ENCODE data around the gene PCMT1. TPM values are rescaled to one million over a fixed set of nuclear protein-coding genes. Genes with fewer than 3 reads are reported as not detected.
A peak's percentile ranks its signal among the peaks of the same experiment; 100 is the strongest.

The PCMT1 gene
- total and polyA plus RNA-seq, 9 of the 15 experiments (the other 6 are each of a cell fraction or from before 2014, with no cell fraction given) = 217 to 541 (median 327) TPM

DNA sequence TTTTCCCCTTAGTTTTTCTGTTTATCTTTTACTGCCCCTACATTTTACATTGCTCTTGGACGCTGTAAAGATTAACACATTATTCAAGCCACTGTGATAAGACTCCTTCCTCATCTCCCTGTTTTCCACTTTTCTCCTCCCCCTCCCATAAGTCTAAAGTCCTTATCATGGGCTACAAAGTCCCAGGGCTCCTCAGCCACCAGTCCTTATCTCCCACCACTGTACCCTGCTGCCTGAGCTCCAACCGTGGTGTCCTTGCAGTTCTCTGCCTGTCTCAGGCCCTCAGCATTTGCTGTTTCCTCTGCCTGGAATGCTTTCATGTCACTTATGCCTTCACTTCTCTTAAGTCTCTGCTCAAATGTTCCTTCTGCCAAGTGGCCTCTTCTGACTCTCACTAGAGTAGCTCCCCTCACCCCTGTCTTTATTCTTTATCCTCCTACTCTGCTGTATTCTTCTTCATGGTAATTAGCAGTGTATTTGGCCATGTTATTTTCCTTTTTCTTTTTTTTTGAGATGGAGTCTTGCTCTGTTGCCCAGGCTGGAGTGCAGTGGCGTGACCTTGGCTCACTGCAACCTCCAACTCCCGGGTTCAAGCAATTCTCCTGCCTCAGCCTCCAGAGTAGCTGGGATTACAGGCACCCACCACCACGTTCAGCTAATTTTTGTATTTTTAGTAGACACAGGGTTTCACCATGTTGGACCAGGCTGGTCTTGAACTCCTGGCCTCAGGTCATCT, 20.9 kb upstream of the PCMT1 start (continued):
- peak; percentile 69 to 71 for TF ChIP-seq AFF1 (IDR thresholded peaks at IDR 0.05; ENCODE audit: low read depth in 1 of 2, partially characterized antibody in 2 of 2)
- peak; percentile 68; the same call in 1 of the 2 replicates for TF ChIP-seq MBD2 (IDR thresholded peaks at IDR 0.05; ENCODE audit: borderline replicate concordance, low read depth)
- no peak for TF ChIP-seq ZNF282 (CRISPR knock-in tag; IDR thresholded peaks at IDR 0.05)
- peak; percentile 79 for TF ChIP-seq MYNN (IDR thresholded peaks at IDR 0.05)
- TF ChIP-seq MYNN (CRISPR knock-in tag; IDR thresholded peaks at IDR 0.05) = no peak
- TF ChIP-seq CBX2 (IDR thresholded peaks at IDR 0.05; ENCODE audit: insufficient read depth, low read length, poor library complexity, severe bottlenecking) = no peak
- TF ChIP-seq ZNF184 (CRISPR knock-in tag; IDR thresholded peaks at IDR 0.05) = no peak
- TF ChIP-seq ZNF124 (CRISPR knock-in tag; IDR thresholded peaks at IDR 0.05) = no peak
- TF ChIP-seq ZKSCAN3 (CRISPR knock-in tag; IDR thresholded peaks at IDR 0.05) = no peak
- 0 out of 2 replicates have a peak, but pooled peaks have one; percentile 37 for TF ChIP-seq MXI1 (IDR thresholded peaks at IDR 0.05; ENCODE audit: low read depth, low read length)
- peak; percentile 60; the same call in 1 of the 2 replicates for TF ChIP-seq ZNF24 (IDR thresholded peaks at IDR 0.05)
- TF ChIP-seq ZNF639 (CRISPR knock-in tag; conservative IDR thresholded peaks at IDR 0.05 in 1 of 2, IDR thresholded peaks at IDR 0.05 in 1 of 2) = peak in 1 of 2 experiments; percentile 88; a peak in 2 of 4 replicates
- peak; percentile 56 for TF ChIP-seq ATF7 (IDR thresholded peaks at IDR 0.05)
- TF ChIP-seq, protein P1, sequence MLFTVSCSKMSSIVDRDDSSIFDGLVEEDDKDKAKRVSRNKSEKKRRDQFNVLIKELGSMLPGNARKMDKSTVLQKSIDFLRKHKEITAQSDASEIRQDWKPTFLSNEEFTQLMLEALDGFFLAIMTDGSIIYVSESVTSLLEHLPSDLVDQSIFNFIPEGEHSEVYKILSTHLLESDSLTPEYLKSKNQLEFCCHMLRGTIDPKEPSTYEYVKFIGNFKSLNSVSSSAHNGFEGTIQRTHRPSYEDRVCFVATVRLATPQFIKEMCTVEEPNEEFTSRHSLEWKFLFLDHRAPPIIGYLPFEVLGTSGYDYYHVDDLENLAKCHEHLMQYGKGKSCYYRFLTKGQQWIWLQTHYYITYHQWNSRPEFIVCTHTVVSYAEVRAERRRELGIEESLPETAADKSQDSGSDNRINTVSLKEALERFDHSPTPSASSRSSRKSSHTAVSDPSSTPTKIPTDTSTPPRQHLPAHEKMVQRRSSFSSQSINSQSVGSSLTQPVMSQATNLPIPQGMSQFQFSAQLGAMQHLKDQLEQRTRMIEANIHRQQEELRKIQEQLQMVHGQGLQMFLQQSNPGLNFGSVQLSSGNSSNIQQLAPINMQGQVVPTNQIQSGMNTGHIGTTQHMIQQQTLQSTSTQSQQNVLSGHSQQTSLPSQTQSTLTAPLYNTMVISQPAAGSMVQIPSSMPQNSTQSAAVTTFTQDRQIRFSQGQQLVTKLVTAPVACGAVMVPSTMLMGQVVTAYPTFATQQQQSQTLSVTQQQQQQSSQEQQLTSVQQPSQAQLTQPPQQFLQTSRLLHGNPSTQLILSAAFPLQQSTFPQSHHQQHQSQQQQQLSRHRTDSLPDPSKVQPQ (CRISPR knock-in tag; IDR thresholded peaks at IDR 0.05; ENCODE audit: borderline replicate concordance) = peak; percentile 64; the same call in 1 of the 2 replicates
- TF ChIP-seq RFX1 (IDR thresholded peaks at IDR 0.05) = no peak
- TF ChIP-seq, protein P2, sequence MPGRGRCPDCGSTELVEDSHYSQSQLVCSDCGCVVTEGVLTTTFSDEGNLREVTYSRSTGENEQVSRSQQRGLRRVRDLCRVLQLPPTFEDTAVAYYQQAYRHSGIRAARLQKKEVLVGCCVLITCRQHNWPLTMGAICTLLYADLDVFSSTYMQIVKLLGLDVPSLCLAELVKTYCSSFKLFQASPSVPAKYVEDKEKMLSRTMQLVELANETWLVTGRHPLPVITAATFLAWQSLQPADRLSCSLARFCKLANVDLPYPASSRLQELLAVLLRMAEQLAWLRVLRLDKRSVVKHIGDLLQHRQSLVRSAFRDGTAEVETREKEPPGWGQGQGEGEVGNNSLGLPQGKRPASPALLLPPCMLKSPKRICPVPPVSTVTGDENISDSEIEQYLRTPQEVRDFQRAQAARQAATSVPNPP (IDR thresholded peaks at IDR 0.05; ENCODE audit: borderline replicate concordance, insufficient read depth, insufficient read length) = no peak
- TF ChIP-seq CBX8 (IDR thresholded peaks at IDR 0.05; ENCODE audit: borderline replicate concordance, extremely low read depth, low read depth, low read length, poor library complexity, severe bottlenecking) = no peak
- peak; percentile 84; the same call in 1 of the 2 replicates for TF ChIP-seq TCF7 (IDR thresholded peaks at IDR 0.05; ENCODE audit: borderline replicate concordance)
